Measurements from ENCODE around the gene TCF4.

TCF4 gene

DNA sequence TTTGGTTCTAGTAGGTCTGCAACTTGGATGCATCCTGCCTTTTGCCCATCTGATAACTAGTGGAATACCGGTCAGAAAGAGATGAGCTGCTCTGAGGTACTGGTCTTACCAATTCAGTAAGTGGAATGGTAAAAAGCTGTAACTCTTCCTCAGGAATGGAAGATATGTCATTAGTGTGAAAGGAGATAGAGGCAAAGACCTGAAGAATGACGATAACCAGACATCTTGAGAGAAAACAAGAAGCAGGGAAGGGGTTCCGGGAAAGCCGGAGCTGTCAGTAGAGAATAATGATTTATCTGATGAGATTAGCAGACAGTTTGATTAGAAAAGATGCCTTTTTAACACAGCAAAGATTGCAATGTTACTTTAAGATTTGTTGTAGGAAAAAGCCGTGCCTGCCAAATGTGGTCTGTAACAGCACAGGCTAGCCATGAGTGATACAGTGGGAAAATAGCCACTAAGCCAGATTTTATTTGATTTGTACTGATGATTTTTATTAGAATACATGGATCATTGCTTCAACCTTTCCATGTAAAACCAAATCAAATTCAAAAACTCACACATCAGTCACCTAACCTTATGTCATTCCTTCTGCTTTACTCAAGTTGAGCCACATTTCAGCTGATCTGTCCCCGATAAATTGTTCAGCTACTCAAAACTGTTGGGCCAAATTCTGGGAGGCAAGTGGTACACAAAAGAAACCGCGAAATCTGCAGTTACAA lies 110.0 kb downstream of the TCF4 start (continued):
- TF ChIP-seq, protein P1, sequence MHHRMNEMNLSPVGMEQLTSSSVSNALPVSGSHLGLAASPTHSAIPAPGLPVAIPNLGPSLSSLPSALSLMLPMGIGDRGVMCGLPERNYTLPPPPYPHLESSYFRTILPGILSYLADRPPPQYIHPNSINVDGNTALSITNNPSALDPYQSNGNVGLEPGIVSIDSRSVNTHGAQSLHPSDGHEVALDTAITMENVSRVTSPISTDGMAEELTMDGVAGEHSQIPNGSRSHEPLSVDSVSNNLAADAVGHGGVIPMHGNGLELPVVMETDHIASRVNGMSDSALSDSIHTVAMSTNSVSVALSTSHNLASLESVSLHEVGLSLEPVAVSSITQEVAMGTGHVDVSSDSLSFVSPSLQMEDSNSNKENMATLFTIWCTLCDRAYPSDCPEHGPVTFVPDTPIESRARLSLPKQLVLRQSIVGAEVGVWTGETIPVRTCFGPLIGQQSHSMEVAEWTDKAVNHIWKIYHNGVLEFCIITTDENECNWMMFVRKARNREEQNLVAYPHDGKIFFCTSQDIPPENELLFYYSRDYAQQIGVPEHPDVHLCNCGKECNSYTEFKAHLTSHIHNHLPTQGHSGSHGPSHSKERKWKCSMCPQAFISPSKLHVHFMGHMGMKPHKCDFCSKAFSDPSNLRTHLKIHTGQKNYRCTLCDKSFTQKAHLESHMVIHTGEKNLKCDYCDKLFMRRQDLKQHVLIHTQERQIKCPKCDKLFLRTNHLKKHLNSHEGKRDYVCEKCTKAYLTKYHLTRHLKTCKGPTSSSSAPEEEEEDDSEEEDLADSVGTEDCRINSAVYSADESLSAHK (tag by site-specific recombination; IDR thresholded peaks at IDR 0.05), result no peak
- TF ChIP-seq ZNF629 (tag by site-specific recombination; IDR thresholded peaks at IDR 0.05), result no peak
- TF ChIP-seq, protein P2, sequence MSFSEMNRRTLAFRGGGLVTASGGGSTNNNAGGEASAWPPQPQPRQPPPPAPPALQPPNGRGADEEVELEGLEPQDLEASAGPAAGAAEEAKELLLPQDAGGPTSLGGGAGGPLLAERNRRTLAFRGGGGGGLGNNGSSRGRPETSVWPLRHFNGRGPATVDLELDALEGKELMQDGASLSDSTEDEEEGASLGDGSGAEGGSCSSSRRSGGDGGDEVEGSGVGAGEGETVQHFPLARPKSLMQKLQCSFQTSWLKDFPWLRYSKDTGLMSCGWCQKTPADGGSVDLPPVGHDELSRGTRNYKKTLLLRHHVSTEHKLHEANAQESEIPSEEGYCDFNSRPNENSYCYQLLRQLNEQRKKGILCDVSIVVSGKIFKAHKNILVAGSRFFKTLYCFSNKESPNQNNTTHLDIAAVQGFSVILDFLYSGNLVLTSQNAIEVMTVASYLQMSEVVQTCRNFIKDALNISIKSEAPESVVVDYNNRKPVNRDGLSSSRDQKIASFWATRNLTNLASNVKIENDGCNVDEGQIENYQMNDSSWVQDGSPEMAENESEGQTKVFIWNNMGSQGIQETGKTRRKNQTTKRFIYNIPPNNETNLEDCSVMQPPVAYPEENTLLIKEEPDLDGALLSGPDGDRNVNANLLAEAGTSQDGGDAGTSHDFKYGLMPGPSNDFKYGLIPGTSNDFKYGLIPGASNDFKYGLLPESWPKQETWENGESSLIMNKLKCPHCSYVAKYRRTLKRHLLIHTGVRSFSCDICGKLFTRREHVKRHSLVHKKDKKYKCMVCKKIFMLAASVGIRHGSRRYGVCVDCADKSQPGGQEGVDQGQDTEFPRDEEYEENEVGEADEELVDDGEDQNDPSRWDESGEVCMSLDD (tag by site-specific recombination; IDR thresholded peaks at IDR 0.05), result no peak
- no peak for TF ChIP-seq ZBTB21 (tag by site-specific recombination; IDR thresholded peaks at IDR 0.05)

DNA sequence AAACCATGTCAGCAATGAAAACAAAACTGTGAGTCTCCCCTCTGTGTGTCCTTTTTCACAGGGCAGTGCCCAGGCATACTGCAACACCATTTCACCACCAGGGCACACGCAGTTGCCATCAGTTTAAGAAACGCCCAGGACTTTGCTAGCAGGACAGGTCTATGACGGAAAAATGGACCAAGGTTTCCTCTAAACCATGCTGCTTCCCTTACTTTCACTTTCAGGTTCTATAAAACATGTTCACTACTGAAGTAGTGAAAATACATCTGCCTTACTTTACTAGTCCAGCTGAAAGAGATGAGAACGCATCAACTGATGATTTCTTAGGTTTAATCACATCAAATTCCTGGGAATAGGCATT lies 110.5 kb downstream of the TCF4 start:
- H3K27ac ChIP-seq (ENCODE audit: extremely low read depth, low read depth, low read length), result no peak overlapping the region
- no peak overlapping the region for H3K4me3 ChIP-seq (ENCODE audit: low read depth, low read length)
- CTCF ChIA-PET, result no interaction called here
- H3K36me3 ChIP-seq (ENCODE audit: control insufficient read depth in 2 of 2, insufficient read depth in 1 of 2, low read length in 2 of 2), result no peaks in the 10 kb centered on the region; a peak in 1 of 3 replicates
- POLR2A ChIA-PET, result no interaction called here
- no peaks in the 10 kb centered on the region for H3K9me3 ChIP-seq (ENCODE audit: control insufficient read depth, insufficient read depth, low read depth, low read length)
- no peak for TF ChIP-seq ZNF843 (tag by site-specific recombination; IDR thresholded peaks at IDR 0.05)
- TF ChIP-seq, protein P3, sequence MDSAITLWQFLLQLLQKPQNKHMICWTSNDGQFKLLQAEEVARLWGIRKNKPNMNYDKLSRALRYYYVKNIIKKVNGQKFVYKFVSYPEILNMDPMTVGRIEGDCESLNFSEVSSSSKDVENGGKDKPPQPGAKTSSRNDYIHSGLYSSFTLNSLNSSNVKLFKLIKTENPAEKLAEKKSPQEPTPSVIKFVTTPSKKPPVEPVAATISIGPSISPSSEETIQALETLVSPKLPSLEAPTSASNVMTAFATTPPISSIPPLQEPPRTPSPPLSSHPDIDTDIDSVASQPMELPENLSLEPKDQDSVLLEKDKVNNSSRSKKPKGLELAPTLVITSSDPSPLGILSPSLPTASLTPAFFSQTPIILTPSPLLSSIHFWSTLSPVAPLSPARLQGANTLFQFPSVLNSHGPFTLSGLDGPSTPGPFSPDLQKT (IDR thresholded peaks at IDR 0.05; ENCODE audit: borderline replicate concordance, low read depth, low read length), result no peak
- TF ChIP-seq, protein P4, sequence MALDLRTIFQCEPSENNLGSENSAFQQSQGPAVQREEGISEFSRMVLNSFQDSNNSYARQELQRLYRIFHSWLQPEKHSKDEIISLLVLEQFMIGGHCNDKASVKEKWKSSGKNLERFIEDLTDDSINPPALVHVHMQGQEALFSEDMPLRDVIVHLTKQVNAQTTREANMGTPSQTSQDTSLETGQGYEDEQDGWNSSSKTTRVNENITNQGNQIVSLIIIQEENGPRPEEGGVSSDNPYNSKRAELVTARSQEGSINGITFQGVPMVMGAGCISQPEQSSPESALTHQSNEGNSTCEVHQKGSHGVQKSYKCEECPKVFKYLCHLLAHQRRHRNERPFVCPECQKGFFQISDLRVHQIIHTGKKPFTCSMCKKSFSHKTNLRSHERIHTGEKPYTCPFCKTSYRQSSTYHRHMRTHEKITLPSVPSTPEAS (tag by site-specific recombination; IDR thresholded peaks at IDR 0.05), result no peak
- no peak for TF ChIP-seq SP3 (tag by site-specific recombination; IDR thresholded peaks at IDR 0.05)
- TF ChIP-seq KLF7 (tag by site-specific recombination; IDR thresholded peaks at IDR 0.05; ENCODE audit: borderline replicate concordance), result no peak
- TF ChIP-seq ZNF10 (tag by site-specific recombination; IDR thresholded peaks at IDR 0.05), result no peak
- TF ChIP-seq ZNF514 (tag by site-specific recombination; IDR thresholded peaks at IDR 0.05), result no peak
- no peak for TF ChIP-seq ZNF184 (tag by site-specific recombination; IDR thresholded peaks at IDR 0.05)
- no peak for TF ChIP-seq ZNF354C (tag by site-specific recombination; IDR thresholded peaks at IDR 0.05; ENCODE audit: borderline replicate concordance, low read depth)
- peaks cover 13% of the 10 kb centered on the region for H3K4me1 ChIP-seq (ENCODE audit: control insufficient read depth, insufficient read depth, low read length)

DNA sequence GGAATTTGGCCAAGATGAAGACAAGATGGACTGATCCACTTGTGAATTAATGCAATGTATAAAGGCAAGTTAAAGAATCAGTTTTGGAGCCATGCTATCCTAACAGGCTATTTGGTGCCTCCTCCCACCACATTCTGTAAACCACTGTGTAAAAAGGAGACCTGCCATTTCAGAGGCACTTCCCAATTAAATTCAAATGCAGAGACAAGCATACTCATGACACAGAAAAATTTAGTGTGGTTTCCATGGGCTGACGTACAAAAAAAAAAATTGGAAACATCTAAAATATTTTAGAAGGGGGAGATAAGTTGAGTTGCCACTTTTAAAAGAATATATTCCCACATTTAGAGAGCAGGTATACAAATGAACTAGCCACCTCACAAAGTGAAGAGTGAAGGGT lies 112.1 kb downstream of the TCF4 start:
- POLR2A ChIA-PET, result no interaction called here
- Histone ChIP-seq H3K36me3 (ENCODE audit: control insufficient read depth in 2 of 2, insufficient read depth in 1 of 2, low read length in 2 of 2) (no peaks in the 10 kb centered on the region; a peak in 1 of 3 replicates), H3K4me1 (ENCODE audit: control insufficient read depth, insufficient read depth, low read length) (peaks cover 20% of the 10 kb centered on the region), H3K4me3 (ENCODE audit: low read depth, low read length) (no peak overlapping the region), H3K27ac (ENCODE audit: extremely low read depth, low read depth, low read length) (no peak overlapping the region), H3K9me3 (ENCODE audit: control insufficient read depth, insufficient read depth, low read depth, low read length) (no peaks in the 10 kb centered on the region)
- CTCF ChIA-PET, result no interaction called here
- TF ChIP-seq ZNF544 (tag by site-specific recombination; IDR thresholded peaks at IDR 0.05), result no peak
- no peak for TF ChIP-seq ZBTB17 (tag by site-specific recombination; IDR thresholded peaks at IDR 0.05)
- no peak for TF ChIP-seq ZNF596 (tag by site-specific recombination; IDR thresholded peaks at IDR 0.05)
- no peak for TF ChIP-seq ZNF302 (tag by site-specific recombination; IDR thresholded peaks at IDR 0.05; ENCODE audit: low read depth)
- TF ChIP-seq, protein P5, sequence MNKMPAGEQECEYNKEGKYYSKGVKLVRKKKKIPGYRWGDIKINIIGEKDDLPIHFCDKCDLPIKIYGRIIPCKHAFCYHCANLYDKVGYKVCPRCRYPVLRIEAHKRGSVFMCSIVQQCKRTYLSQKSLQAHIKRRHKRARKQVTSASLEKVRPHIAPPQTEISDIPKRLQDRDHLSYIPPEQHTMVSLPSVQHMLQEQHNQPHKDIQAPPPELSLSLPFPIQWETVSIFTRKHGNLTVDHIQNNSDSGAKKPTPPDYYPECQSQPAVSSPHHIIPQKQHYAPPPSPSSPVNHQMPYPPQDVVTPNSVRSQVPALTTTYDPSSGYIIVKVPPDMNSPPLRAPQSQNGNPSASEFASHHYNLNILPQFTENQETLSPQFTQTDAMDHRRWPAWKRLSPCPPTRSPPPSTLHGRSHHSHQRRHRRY (tag by site-specific recombination; IDR thresholded peaks at IDR 0.05), result no peak
- TF ChIP-seq, protein P6, sequence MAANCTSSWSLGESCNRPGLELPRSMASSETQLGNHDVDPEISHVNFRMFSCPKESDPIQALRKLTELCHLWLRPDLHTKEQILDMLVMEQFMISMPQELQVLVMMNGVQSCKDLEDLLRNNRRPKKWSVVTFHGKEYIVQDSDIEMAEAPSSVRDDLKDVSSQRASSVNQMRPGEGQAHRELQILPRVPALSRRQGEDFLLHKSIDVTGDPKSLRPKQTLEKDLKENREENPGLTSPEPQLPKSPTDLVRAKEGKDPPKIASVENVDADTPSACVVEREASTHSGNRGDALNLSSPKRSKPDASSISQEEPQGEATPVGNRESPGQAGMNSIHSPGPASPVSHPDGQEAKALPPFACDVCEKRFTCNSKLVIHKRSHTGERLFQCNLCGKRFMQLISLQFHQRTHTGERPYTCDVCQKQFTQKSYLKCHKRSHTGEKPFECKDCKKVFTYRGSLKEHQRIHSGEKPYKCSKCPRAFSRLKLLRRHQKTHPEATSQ (tag by site-specific recombination; IDR thresholded peaks at IDR 0.05), result no peak
- TF ChIP-seq ZNF501 (tag by site-specific recombination; IDR thresholded peaks at IDR 0.05), result no peak
- TF ChIP-seq ZNF777 (tag by site-specific recombination; IDR thresholded peaks at IDR 0.05; ENCODE audit: borderline replicate concordance), result no peak
- TF ChIP-seq ZSCAN23 (tag by site-specific recombination; IDR thresholded peaks at IDR 0.05), result no peak
- TF ChIP-seq ZNF184 (tag by site-specific recombination; IDR thresholded peaks at IDR 0.05), result no peak
- no peak for TF ChIP-seq HOXC10 (CRISPR knock-in tag; IDR thresholded peaks at IDR 0.05)
- no peak for TF ChIP-seq ZNF585B (tag by site-specific recombination; IDR thresholded peaks at IDR 0.05)
